HG03571 (cell line): ENCODE measurements around the gene HIGD2A.

Experiments
- ATAC-seq: cut with Tn5 transposase; IDR thresholded peaks from one replicate; pipeline ENCODE4 v1.9.1; 2021; ENCODE audit not compliant: unreplicated experiment

The HIGD2A gene

GRCh38 chr5:176368726-176369125 lies 19.8 kb upstream of the HIGD2A start:
- ATAC-seq: no peak

- ATAC-seq: no peak
These were observed 18.4 kb upstream of the HIGD2A start for GRCh38 chr5:176369934-176370711.

GRCh38 chr5:176371621-176372539 lies 16.7 kb upstream of the HIGD2A start:
- ATAC-seq: no peak

GRCh38 chr5:176373100-176373818 lies 15.3 kb upstream of the HIGD2A start:
- ATAC-seq: no peak

DNA sequence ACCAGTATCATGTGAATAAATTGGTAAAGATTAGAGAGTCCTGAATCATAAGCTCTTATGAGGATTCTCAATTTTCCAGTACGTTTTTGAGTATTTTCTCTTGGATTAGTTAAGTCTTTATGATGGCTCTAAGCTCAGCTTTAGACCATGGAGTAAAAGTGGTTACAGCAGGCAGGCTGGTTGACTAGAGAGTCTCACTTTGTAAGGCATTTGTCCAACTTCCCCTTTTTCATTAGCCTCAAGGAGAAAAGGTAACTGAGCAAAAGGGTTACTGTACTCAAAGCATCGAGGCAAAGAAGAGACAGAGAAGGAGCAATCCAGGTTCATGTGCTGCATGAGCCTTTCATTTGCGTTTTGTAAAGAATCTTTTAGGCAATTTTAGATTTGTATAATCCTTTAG lies 8.7 kb upstream of the HIGD2A start:
- no peak for ATAC-seq

GRCh38 chr5:176381423-176381822 lies 7.1 kb upstream of the HIGD2A start:
- ATAC-seq: no peak

- no peak for ATAC-seq
These were observed 6.6 kb upstream of the HIGD2A start for GRCh38 chr5:176381979-176382378.

- no peak for ATAC-seq
These were observed 5.8 kb upstream of the HIGD2A start for GRCh38 chr5:176382721-176383120.

- ATAC-seq: no peak
These were observed 5.2 kb upstream of the HIGD2A start for GRCh38 chr5:176383248-176383905.

DNA sequence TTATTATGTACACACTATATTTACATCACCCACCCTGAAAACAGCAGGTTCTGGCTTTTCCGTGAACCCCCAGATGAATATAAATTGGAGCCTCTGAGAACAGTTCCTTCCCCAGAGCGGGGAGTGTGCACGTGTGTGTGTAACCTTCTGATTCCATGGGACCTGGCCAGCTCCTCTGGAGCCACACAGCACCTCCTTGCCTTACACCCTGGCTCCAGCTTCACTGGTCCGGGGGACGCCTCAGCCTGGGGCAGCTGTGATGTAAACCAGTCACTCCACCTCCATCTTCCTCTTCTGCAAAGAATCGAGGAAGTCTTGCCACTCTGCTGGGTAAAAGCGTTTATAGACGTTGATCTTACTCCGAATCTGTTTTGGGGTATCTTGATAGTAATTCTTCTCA lies 4.6 kb upstream of the HIGD2A start:
- ATAC-seq: no peak

GRCh38 chr5:176384366-176384930 lies 4.1 kb upstream of the HIGD2A start:
- ATAC-seq: no peak

DNA sequence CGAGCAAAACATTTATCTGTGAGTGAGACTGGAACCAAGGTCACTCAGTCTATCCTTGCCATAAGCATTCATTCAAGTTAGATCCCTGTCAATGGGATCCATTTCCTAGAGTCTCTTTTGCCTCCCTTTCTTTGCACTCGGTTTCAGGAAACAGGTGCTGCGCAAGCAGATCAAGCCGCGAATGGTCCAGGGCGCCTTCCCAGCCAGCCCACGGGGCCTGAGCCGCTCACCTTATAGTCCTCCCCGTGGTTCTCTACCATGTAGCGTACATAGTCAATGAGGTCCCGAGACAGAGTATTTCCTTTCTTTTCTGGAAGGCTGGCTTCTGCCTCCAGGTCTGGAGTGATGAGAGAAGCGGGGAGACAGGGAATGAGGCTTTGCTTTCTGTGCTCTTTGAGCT lies 3.6 kb upstream of the HIGD2A start:
- ATAC-seq: no peak

GRCh38 chr5:176386491-176386890 lies 2.1 kb upstream of the HIGD2A start:
- no peak for ATAC-seq

GRCh38 chr5:176387384-176387925 lies 1.1 kb upstream of the HIGD2A start:
- no peak for ATAC-seq

DNA sequence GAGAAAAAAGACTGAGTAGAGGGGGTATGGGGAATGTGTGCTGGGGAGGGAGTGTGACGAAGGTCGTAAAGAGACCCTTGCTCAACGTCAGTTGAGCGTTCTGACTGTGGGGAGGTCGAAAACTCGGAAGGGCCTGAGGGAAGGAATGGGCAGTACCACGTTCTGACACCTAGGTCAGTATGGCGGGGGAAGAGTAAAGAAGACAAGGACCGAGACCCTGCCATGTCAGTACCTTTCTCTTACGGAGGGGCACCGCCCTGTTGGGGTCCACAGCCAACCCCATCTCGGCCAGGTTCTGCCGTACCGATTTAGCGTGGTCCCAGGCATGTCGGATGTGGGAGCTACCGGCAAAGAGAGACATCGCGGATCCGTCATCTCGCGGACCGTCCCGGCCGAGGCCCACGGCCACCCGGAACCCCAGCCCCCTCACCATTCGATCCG lies 528 bp upstream of the HIGD2A start:
- ATAC-seq: peak; percentile 0

GRCh38 chr5:176389135-176390123 lies 878 bp downstream of the HIGD2A start:
- peak; percentile 25 for ATAC-seq

- ATAC-seq: no peak
These were observed 2.9 kb downstream of the HIGD2A start for GRCh38 chr5:176391479-176391878.

- ATAC-seq: no peak
These were observed 3.4 kb downstream of the HIGD2A start for GRCh38 chr5:176391999-176392398.

- no peak for ATAC-seq
These were observed 4.0 kb downstream of the HIGD2A start for GRCh38 chr5:176392526-176392925.
